NCI-H2196 treated with DMSO at 0.1 percent for 48 hours (cell line): ENCODE data around the gene CAPN14.
"Not testable (repeated sequence)": the region's sequence is repeated elsewhere in the genome, so short reads cannot be mapped to it uniquely, and the experiment has no call there.

ENCODE experiments used
- DNase-seq: peaks from one replicate; lab custom pipeline; 2025; ENCODE audit not compliant: unreplicated experiment; lab: John Stamatoyannopoulos, UW

Gene CAPN14

DNA sequence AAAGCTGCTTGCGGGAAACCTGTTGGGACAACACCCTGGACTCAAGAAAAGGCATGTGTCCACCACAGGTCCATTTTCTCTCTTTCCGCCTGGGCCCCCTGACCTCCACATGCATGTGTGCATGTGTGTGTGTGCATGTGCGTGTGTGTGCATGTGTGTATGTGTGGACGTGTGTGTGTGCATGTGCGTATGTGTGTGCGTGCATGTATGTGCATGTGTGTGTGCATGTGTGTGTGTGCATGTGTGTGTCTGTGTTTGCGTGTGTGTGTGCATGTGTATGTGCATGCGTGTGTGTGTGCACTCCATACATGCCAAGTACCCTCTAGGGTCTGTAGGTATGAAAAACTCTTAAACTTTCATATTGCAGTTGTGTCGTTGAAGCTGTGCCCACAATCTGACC lies 16.3 kb downstream of the CAPN14 start:
- no peak for DNase-seq

- DNase-seq, result no peak
Measured at GRCh38 chr2:31199206-31199605, 18.1 kb downstream of the CAPN14 start.

DNA sequence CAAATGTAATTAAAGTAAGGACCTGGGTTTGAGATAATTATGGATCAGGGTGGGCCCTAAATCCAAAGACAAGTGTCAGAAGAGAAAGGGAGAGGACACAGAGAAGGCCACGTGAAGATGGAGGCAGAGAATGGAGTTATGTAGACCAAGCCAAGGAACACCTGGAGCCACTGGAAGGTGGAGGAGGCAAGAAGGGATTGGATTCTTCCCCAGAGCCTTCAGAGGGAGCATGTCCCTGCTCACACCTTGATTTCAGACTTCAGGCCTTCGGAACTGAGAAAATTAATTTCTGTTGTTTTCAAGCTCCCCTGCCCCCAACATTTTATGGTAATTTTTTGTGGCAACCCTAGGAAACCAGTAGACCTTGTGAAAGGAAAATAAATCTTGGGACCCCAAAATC lies 19.6 kb downstream of the CAPN14 start:
- no peak for DNase-seq

GRCh38 chr2:31197166-31197565 lies 20.1 kb downstream of the CAPN14 start:
- DNase-seq, result no peak

DNA sequence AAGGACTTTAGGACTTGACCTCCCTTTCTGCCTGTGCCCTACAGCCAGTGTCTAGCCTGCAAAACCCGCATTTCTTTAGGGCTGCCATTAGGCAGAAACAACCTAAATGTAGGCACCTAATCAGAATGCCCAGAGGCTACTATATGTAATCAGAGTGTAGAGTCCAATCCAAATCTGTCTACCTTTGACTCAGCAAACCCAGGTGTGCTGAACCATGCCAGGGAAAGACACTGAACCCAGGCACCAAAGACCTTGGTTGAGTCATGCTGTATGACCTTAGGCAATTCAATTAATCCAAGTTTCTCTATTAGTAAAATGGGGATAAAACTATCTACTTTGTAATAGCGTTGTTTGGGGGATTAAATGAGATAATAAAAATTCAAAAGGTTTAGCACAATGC lies 20.7 kb downstream of the CAPN14 start:
- DNase-seq, result no peak

GRCh38 chr2:31193806-31194205 lies 23.5 kb downstream of the CAPN14 start:
- DNase-seq, result no peak

DNA sequence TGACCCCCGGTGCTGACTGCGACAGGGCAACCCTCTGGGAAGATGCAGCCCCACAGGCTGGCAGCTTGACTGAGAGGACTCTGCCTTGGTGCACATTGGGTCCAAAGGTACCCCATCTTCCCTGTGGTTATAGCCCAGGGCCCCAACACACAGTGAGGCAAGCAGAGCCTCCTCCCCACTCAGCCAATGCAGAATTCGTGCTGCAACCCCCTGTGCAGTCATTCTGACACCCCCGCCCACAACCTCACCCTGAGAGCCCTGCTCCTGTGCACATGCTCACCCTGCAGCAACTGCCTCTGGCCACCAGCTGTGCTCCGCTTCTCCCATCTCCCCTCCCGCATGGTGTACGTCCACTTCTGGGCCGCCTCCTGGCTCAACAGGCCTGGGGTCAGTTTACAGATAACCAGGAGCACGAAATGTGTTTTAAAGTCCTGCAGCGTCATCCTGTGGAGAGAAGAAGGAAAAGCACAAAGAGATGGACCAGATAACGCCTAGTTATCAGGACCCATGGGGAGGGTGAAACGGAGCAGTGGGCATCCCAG lies 24.4 kb downstream of the CAPN14 start:
- DNase-seq, result no peak

DNA sequence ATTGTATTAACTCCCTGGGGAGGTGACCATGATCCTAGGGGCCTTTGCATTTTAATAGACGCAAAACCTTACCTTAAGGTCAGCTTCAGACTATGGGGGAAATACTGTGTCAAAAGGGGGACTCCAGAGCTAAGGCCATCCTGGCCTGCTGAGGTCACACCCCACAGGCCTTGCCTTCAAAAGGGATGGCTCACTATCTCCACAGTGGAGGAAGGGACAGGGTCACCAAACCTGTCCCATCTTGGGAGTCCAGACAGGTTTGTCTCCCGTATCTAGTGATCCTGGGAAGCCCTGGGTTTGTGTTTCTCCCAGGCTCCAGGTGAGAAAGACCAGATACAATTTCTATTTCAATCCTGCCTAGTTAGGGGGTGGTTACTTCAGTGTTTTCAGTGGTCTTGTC lies 24.9 kb downstream of the CAPN14 start:
- DNase-seq, result no peak

- DNase-seq, result no peak
Measured at GRCh38 chr2:31191931-31192330, 25.4 kb downstream of the CAPN14 start.

DNA sequence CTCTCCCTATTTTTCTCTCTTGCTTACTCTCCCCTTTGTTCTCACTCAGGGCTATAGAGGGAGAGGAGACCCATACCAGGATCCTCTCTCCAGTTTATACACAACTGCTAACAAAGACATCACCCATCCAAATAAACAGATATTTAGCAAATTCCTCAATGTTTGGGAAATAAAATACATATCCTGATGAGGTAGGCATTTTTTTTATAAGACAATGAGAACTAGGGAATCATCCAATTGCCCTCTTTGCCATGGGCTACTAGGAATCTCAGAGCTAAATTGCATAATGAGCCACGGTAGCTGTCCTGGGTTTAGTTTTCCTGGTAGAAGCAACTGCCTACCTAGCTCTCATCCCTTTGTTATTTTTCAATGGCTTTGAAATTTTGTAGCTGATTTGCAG lies 27.1 kb downstream of the CAPN14 start:
- DNase-seq, result no peak

- DNase-seq, result no peak
Measured at GRCh38 chr2:31189141-31189540, 28.2 kb downstream of the CAPN14 start.

- no peak for DNase-seq
Measured at GRCh38 chr2:31188131-31188530, 29.2 kb downstream of the CAPN14 start.

GRCh38 chr2:31187166-31187565 lies 30.1 kb downstream of the CAPN14 start:
- DNase-seq, result no peak

DNA sequence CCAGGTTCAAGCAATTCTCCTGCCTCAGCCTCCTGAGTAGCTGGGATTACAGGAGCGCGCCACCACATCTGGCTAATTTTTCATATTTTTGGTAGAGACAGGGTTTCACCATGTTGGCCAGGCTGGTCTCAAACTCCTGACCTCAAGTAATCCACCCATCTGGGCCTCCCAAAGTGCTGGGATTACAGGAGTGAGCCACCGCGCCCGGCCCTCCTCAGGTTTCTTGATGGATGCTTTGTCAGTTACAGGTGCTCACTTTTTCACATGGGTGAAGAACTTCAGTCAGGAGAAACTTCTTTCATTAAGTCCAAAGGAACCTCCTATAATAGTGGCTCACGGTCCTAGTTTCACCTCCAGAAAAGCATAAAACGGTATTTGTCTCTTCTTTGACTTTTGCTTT lies 33.3 kb downstream of the CAPN14 start:
- DNase-seq, result not testable (repeated sequence)

DNA sequence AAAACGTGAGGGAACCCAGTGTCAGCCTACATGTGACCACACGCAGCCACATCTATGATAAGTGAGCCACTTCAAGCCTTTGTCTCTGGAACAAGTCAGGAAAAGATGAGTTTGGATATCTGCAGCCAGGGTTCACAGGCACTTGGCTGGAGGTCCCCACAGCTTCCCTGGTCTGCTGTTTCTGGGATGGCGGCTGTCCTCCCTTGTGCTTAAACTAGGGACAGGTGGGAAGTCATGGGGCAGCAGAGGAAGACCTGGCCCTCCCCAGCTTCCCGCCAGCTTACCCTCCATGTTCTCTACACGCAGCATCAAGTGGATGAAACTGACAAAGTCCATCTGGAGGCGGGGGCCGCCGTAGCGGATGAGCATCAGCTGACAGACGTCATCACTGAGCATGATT lies 40.6 kb downstream of the CAPN14 start:
- no peak for DNase-seq

DNA sequence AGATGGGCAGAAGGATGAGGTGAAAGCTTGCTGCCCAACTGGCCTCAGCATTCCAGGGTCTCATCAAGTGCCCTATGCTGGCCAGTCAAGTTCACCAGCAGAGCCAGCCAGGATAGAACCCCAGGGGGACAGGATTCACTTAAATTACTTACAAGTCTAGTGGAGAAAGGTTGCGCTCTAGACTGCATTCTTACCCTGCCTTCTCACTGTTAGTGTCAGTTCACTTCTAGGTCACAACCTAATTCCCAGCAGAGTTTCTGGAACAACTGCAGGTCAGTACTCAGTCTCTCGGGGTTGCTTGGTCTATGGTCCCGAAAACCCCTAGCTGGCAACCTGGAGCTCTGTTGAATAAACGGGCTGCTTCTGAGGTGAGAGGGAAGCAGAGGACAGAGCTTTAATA lies 46.2 kb downstream of the CAPN14 start:
- no peak for DNase-seq

DNA sequence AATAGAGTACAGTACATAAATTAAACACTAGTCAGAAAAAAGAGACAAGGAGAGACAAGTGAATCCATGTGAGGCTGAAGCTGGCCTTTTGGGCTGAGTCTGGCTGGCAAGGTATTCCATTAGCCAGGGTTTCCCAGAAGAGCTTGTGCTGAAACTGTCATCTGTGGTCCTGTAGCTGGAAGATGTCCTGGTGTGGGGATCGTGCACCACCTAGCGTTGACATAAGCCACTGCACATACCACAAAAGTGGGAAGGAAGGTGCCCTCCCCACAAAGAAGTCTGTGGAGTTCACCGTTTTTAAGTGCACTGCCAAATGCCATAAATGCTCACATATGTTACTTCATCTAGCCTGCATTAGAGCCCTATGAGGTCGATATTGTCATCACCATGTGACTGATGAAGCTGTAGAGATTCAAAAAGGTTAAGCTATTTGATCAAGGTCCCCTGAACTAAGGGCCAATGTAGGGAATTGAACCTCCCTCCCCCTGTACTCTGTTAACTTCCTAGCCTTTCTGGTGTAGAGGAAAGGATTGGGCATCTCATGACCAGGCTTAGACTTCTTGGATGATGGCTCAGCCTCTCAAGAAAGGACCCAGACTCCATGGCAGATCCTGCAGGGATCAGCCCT lies 47.1 kb downstream of the CAPN14 start:
- peak; percentile 12 for DNase-seq

DNA sequence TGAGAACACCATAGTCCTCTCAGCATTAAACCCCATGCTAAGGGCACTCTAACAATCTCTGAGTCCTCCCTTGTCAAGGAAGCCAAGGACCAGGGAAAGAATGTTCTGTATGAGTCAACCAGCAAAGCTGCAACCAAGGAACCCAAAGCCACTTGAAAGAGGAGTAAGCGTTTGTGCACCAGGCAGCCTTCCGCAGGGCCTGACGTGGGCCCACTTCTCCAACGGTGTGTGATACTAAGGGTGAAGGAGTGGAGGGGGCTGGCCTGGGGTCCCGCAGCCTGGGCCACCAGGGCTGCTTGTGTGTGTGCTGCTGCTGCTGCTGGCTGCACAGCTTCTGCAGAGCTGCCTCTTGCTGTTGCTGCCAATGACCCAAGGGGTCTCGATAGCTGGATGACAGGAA lies 49.0 kb downstream of the CAPN14 start:
- DNase-seq, result no peak

- DNase-seq, result no peak
Measured at GRCh38 chr2:31166925-31167324, 50.4 kb downstream of the CAPN14 start.

- DNase-seq, result no peak
Measured at GRCh38 chr2:31163011-31163539, 54.2 kb downstream of the CAPN14 start.

- DNase-seq, result no peak
Measured at GRCh38 chr2:31161637-31162036, 55.7 kb downstream of the CAPN14 start.

DNA sequence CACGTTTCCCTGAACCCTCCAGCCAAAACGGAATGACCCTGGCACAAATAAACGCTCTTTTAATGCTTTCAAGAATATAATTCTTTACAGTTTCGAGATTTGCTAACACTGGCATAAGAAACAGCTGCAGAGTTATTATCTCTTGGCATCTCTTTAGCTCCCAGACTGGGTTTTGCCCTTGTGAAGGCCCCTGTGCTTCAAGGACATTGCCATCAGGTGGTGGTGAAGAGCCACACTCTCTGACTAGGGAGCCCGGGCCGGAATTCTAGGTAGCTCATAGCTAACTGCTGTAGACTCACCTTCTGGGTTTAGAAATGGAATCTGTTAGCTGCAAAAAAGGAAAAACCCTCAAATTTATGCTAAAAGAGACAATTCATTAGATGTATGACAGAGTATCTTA lies 65.8 kb downstream of the CAPN14 start:
- DNase-seq, result no peak

- no peak for DNase-seq
Measured at GRCh38 chr2:31150120-31150670, 67.1 kb downstream of the CAPN14 start.
